SHP77 treated with DMSO at 0.1 percent for 48 hours (cell line): ENCODE data around the gene MLLT3.
"Not testable (repeated sequence)": the region's sequence is repeated elsewhere in the genome, so short reads cannot be mapped to it uniquely, and the experiment has no call there.

Experiments used
- DNase-seq: peaks from one replicate; lab custom pipeline; 2025; lab: John Stamatoyannopoulos, UW

The MLLT3 gene

DNA sequence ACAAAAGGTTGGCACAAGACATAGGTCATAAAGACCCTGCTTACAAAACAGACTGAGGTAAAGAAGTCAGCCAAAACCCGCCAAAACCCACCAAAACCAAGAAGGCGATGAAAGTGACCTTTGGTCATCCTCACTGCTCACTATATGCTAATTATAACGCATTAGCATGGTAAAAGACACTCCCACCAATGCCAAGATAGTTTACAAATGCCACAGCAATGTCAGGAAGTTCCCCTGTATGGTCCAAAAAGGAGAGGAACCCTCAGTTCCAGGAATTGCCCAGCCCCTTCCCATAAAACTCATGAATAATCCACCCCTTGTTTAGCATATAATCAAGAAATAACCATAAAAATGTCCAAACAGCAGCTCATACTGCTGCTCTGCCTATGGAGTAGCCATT lies 27.7 kb downstream of the MLLT3 start:
- DNase-seq = no peak

DNA sequence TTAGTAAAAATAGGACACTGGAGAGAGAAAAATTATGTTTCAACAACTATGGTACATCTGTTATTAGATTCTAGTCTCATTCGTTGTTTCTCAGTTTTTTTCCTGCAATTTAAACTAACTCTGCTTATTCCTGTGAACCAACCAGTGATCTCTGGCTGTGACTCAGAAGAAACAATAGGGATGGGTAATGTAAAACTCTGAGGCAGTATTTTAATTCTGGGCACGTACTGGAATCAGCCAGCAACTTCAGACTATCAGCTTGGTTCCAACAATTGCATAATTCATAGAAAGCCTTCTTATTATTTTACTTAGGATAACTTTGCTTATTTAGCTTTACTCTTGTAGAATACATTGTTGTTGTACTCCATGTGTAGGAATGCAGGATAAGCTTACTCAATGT lies 28.8 kb downstream of the MLLT3 start:
- DNase-seq = no peak

DNA sequence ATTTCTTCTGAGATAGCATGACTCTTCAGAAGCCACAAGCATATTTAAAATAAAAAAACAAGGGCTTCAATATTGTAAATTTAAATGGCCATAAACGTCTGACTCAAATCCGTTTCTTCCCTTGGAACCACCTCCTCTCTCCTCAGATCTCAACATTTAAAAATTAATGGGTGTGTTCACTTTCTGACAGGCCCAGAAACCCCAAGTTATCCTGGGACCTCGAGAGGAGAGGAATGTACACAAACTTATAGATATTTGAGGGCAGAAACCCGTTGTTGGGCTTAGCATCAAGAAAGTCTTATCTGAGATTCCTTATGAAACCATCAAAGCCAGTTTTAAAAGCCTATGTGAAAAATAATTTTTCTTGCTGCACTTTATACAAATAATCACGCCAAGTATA lies 29.2 kb downstream of the MLLT3 start:
- DNase-seq = no peak

DNA sequence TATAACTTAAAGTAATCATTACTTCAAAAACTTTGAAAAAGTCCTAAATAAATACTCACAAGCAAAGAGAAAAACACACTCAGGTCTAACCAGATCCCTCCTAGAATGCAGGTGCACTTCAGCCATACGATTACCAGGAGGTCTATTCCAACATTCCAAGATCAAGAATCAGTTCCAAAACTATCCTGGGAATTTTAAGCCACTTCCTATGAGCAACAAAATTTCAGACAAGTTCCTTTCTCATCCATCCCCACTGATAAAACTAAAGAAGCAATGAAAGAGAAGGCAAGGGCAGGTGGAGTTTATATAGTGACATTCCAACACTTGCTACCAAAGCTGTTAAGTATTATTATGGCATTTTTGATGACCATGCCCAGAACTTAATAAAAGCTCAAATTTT lies 29.6 kb downstream of the MLLT3 start:
- DNase-seq = no peak

DNA sequence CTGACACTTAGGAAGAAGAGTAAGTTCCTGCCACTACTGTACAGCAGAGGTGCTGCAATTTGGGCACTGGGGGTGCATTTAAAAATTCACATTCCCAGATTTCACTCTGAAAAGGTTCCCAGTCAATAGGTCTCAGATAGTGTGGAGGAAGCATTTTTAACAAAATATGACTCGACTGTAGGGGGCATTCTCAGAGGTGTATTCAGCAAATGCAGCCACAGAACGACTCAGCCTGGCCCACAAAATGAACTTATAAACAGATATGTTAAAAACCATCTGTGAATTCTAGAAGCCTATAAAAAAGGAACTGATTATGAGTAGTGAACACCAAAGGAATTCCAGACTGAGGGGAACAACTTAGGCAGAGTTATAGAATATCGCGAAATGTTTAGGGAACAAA lies 31.1 kb downstream of the MLLT3 start:
- DNase-seq = no peak

DNA sequence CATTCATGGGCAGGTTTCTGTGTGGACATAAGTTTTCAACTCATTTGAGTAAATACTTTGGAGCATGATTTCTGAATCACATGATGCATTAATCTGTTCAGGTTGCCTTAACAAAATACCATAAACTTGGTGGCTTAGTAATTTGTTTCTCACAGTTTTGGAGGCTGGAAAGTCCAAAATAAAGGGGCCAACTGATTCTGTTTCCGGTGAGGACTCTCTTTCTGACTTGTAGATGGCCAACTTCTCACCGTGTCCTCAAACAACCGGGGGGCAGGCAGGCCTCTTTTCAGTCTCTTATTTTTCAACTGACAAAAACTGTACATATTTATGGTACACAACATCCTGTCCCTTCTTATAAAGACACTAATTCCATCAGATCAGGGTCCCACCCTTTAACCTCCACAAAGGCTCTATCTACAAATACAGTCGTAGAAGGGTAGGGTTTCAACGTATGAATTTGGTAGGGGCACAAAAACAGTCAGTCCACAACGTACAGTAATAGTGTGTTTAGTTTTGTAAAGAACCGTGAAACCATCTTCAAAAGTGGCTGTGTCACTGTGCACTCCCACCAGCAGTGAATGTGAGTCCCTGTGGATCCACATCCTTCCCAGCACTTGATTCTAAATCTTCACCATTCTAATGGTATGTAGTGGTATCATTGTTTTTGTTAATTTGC lies 37.2 kb downstream of the MLLT3 start:
- no peak for DNase-seq

DNA sequence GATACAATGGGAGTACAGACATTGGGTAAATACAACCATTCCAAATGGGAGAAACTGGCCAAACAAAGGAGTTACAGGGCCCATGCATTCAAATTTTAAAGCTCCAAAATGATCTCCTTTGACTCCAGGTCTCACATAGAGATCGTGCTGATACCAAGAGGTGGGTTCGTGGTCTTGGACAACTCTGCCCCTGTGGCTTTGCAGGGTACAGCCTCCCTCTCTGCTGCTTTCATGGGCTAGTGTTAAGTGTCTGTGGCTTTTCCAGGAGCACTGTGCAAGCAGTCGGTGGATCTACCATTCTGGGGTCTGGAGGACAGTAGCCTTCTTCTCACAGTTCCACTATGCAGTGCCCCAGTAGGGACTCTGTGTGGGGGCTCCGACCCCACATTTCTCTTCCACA lies 39.2 kb downstream of the MLLT3 start:
- DNase-seq = not testable (repeated sequence)

DNA sequence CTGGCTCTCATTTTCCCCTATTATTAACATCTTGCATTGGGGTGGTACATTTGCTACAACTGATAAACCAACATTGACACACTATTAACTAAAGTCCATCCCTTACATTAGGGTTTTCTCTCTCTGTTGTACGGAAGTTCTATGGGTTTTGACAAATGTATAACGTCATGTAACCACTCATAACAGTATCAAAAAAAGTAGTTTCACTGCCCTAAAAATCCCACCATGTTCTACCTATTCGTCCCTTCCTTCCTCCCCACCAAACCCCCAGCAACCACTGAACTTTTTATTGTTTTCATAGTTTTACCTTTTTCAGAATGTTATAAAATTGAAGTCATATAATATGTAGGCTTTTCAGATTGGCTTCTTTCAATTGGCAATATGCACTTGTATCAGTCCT lies 40.1 kb downstream of the MLLT3 start:
- no peak for DNase-seq

DNA sequence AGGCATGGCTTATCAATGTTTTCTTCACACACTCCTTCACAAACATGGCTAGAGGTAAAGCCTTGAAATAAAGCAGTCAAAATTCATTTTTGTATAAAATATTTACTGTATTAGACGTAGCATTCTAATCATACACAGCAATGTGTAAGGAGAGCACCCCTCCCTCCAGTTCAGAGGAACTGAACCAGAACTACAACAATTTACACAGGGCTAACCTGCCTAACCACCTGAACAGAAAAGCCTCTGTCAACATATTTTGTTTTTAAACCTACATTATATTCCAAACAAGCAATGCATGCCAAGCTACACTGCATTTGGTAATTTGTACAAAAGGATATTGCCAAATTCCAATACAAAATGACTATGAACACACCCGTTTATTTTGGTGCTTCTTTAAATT lies 41.6 kb downstream of the MLLT3 start:
- DNase-seq = no peak

DNA sequence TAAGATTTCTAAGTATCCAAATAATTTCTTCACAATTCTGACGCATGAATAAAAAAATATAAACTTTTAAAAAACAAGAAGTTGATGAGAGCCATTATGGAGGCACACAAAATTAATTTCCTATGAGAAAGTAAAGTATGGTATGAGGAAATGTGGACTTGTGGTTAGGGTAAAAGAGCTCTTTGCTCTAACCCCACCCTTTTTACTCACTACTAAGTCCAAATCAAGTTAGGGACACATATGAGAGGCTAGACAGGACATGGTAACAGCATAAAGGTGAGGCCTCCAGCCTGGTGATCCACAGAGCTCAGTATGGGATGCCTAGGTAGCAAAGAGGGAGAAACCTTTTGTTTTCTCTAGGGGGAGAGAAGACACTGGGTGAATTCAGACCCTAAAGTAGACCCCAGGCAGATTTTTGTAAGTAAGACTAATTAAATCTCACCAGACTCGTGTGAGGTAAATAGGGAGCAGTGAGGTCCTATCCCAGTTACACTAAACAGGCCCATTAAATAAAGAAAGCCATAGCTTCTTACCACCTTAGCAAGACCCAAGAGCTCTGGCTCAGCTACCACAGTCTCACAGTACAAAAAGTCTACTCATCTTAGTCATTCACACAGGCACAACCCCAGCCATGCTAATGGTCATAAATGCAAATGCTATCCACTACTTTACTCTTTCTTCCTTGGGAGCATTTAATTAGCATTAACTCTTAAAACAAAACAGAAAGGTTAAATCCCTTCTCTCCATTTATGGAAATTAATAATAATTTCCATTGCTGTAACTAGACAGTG lies 42.6 kb downstream of the MLLT3 start:
- no peak for DNase-seq

DNA sequence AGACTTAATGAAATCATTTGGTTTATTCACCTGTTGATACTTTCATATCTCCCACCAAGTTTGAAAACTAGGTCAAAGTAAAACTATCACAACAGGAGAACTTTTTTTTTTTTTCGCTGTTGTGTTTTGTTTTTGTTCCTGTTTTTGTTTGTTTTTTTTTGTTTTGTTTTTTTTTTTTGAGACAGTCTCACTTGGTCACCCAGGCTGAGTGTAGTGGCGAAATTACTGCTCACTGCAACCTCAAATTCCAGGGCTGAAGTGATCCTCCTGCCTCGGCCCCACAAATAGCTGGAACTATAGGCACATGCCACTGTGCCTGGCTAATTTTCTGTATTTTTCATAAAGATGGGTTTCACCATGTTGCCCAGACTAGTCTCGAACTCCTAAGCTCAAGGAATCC lies 49.3 kb downstream of the MLLT3 start:
- DNase-seq = no peak

DNA sequence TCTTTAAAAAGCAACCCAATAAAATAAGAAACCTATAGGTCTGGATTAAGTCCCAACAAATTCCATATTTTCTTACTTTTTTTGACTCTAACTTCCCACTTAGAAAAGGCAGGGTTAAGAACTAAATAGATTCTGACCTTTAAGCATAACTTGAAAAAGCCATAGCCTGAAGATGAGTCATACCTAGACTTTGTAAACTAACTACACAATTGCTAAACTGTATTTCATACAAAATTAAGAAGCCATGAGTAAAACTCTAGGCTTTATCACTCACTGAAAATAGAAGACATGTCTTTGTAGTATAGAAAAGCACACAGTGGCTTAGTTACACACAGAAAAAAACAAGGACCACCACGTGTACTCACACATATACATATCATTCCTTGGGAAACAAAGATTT lies 51.5 kb downstream of the MLLT3 start:
- DNase-seq = no peak

DNA sequence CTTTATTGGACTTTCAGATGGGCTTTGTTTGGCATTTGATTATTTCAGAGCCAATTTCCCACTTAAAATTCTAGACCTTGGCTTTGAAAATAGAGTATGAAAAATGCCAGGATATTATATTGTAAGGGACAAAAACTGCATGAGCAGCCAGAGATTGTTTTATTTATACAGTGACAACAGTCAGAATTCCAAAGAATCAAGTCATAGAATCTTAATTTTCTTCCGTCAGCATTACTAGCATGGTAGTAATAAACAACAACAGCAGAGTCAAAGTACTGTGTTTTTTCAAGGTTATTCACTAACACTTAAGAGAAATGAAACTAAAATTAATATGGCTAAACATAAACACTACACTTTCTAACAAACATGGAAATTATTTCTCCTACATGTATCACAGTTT lies 52.2 kb downstream of the MLLT3 start:
- DNase-seq = no peak

DNA sequence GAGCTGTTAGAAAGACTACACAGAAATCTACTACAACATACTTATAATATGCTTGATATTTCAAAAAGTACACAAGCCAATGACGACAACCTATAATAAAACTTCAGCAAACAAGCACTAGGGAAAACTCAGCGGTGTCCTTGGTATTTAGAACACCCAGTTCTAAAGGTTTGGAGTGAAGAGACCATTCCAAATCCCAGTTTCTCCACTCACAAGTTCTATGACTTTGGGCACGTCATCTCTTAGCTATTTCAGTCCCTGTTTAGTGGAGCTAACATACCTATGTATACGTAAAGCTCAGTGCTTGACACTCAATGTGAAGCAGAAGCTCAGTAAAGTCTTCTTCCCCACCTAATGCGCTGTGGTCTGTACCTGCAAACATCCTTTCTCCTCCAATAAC lies 52.8 kb downstream of the MLLT3 start:
- DNase-seq = no peak

DNA sequence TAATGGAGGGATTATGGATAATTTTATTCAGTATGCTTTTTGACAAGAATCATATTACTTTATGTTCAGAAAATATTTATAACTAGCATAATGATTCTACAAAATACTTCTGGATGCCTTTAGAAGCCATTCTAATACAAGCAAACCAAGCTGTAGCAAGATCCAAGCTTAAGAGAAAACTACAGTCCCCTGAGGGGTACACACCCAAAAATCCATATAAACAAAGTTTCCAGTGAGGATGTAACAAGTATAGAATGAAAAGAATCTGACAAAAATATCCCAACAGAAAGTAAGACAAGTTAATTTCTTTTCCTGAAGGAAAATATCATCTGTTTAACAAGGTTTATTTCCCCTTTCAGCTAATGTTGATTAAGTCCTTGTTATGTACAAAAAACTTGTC lies 53.9 kb downstream of the MLLT3 start:
- DNase-seq = no peak

DNA sequence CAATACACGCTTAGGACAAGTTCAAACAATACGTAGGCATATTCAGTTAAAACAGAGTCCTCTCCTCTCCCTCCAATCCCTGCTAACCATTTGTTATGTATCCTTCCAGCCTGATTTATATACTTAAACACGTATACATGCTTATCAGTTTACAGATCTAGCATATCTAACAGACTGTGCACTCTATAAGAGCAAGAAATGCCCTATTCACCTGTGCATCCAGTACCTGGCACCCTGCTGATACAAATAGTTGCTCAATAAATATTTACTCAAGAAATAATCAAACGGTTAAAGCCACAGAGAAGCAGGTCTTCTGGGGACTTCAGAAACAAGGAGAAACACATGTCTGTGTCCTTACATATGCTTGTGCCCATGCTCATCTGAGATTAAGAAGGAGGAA lies 55.9 kb downstream of the MLLT3 start:
- DNase-seq = no peak

DNA sequence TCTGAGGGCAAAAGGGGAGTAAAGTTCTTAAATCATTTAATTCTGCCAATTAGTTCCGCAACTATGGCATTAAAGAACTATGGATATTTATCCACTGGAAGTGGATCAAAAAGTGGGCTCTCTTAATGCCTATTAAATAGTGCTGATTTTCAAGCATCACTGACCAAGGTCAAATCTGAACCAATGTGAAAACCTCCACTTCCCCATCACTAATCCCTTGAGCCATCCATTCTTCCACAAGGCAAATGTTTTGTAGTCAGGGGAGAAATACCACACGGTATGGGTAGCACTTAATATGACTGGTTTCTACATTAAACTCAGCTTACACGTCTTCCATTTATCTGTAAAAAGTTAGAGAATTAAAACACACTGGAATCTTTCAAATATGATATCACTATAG lies 57.6 kb downstream of the MLLT3 start:
- no peak for DNase-seq

DNA sequence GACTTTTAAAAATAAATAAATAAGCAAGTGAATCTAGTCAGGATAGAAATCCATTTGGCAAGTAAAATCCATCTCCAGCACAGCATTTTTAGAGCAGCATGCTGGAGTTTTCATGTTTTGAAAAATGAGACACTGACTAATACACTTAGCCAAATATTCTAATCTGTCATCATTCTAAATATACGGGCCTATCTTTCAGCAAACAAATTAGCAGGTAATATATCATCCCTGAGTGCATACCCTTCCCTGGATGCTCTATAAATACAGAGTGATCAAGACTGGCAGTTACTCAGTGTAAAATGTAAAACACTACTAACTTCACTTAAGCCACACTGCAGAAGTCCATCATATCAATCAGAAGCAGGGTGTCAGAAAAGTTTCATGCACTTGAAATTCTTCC lies 58.4 kb downstream of the MLLT3 start:
- no peak for DNase-seq

DNA sequence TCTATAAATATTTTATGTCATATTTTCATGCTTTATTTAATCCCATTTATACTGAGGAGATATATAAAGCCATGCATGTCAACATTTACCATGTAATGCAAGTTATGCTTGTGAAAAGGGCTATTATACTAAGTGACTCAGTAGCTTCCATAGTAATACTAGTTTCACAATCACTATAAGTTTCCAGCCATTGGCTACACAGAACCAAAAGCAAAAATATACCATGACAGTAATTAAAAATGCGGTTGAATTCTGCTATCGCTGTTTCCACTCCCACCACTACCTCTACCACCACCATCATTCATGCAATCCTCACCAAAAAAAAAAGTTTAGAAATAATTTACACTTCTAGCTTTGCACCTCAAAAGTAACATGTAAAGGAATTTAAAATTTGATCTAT lies 60.2 kb downstream of the MLLT3 start:
- DNase-seq = no peak

DNA sequence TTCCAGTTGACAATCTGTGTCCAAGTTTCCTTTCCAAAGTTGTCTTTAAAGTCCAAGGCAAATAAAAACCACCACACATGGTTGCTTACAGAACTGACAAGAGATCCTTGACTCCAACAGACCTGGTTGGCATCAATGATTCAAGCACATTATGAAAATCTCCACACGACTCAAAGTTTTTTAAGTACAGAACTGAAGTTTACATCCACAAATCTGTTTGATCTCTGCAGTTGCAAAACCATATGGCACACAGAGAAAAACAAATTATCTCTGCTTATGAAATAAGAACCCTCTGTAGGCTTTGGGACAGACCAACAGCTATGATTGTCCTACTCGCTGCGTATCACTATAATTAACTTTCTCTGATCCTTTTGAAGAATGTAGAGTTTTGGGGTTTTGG lies 60.8 kb downstream of the MLLT3 start:
- no peak for DNase-seq

DNA sequence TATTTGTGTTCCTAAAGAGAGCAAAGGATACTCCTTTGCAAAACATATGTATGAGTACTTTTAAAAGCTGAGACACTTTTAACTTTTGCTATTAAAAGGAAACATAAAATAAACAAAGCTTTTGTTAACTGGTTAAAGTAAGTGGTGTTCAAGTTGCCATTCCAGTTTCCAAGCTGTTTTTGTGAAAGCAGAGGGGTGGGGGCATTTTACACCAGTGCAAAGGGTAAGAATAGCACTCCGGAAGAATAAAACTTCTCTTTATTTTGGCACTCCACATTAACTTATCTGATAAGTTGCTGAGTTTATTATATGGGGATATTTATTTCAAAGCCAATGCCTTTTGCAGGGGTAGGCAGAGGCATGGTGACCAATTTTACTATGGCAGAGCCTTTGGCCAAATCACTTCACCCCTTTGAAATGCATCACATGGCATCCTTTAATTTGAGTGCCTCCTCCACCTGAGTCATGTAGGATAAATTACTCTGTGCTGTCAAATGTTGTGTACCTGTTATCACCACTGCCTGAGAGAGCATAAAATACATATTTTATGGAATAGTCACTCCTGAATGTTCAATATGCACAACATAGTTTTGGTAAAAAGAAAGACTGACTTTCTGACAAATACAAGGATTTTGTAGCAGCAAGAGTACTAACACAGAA lies 62.9 kb downstream of the MLLT3 start:
- no peak for DNase-seq

DNA sequence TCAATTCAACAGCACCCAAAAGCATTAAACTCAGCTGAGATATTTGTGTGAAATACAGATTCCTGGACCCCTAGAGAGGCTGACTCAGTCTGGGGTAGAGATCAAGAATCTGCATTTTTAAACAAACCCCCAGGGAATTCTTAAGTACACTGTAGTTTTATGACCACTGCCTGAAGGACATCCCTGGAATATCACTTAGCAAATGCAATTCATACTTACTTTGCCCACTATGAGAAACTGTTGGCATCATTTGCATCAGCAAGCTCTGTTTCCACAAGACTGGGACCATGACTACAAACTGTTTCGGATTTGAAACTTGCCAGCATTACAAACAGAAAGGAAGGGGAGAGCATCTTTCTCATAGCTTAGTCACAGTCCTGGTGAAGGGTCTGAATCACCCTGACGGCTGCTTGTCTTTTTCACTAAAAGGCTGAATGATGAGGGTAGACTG lies 63.7 kb downstream of the MLLT3 start:
- DNase-seq = no peak

DNA sequence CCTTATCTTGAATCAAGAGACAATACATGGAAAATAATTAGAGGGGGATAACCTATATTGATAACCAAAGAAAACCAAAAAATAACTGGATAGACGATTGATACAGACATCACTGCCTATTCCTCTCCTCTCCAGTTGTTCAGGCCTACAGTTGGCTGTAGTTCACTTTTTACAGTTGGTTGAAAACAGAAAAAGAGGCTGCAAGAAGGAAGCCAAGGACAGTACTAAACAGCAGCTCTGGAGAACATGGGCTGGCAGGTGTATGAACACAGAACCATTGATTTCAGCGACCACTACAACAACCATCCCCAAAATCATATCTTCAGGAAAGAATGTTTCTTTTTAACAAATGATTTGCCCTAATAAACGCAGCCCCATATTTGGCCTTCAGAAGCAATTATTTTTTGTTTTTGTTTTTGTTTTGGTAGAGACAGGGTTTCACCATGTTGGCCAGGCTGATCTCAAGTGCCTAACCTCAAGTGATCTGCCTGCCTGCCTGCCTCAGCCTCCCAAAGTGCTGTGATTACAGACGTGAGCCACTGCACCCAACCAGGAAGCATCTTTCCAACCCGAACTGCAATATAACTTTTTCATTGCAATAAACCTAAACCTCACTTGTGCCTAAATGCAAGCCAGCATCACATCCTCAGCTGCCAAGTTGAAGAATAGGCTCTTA lies 64.3 kb downstream of the MLLT3 start:
- no peak for DNase-seq
